HUES48 (cell line): ENCODE results near the gene MYBBP1A.
"Not testable (repeated sequence)": the region's sequence is repeated elsewhere in the genome, so short reads cannot be mapped to it uniquely, and the experiment has no call there.

Experiments
- H3K27ac ChIP-seq: one replicate; pipeline ENCODE4 v1.7.0; 2013; ENCODE audit warnings: low read depth, low read length, inconsistent platforms
- H3K27me3 ChIP-seq: 2 replicates; pipeline ENCODE4 v1.6.1; 2013; ENCODE audit warnings: mild to moderate bottlenecking, low read length; ENCODE audit not compliant: control insufficient read depth, insufficient read depth
- H3K36me3 ChIP-seq: 2 replicates; pipeline ENCODE4 v1.6.1; 2013; ENCODE audit warnings: low read length; ENCODE audit not compliant: control insufficient read depth, insufficient read depth
- H3K4me1 ChIP-seq: 2 replicates; pipeline ENCODE4 v1.6.1; 2013; ENCODE audit warnings: mild to moderate bottlenecking, low read length; ENCODE audit not compliant: control insufficient read depth, insufficient read depth
- H3K4me3 ChIP-seq: 2 replicates; pipeline ENCODE4 v1.5.1; 2013; ENCODE audit warnings: mild to moderate bottlenecking, low read depth, low read length
- H3K9ac ChIP-seq: 2 replicates; pipeline ENCODE4 v1.6.1; 2013; ENCODE audit warnings: mild to moderate bottlenecking, low read depth, low read length, moderate library complexity
- H3K9me3 ChIP-seq: 2 replicates; pipeline ENCODE4 v1.6.1; 2013; ENCODE audit warnings: low read length; ENCODE audit not compliant: control insufficient read depth, insufficient read depth

Gene MYBBP1A

DNA sequence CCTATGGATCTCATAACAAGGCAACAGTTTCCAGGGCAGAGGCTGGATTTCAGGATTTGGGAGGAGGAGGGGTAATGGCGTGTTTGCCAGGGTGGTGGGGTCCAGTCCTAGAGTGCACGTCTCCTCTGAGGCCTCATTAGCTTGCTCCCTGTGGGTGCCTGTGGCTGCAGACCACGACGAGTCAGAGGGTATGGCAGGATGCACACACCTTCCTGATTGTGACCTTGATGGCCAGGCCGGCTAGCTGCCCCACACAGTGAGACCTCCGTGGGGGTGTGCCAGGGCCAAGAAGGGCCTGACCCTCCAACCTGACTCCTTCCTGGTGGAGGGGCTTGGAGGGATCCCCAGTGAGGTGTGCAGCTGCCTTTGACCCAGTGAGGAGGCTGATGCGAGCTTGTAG lies 25.1 kb upstream of the MYBBP1A start:
- Histone ChIP-seq H3K27ac (no peak overlapping the region), H3K36me3 (no peaks in the 10 kb centered on the region), H3K4me3 (no peak overlapping the region), H3K9ac (no peak overlapping the region), H3K9me3 (no peaks in the 10 kb centered on the region), H3K27me3 (peaks cover 33% of the 10 kb centered on the region), H3K4me1 (peaks cover 29% of the 10 kb centered on the region)

DNA sequence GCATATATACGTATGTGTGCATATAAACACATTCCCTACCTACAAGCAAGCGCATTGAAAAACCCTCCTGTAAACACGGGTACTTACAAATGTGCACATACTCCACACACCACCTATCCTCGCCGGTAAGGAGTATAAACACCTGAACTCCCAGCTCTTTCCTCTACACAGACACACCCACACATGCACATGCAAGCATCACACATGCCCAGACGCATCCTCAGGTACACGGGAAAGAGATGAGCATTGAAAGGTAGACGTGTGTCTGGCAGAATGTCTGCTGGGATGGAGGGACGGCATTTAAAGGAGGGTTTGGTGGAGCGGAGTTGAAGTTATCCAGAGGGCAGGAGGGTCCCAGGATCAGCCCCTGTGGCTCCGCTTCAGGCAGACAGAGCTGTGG lies 24.5 kb upstream of the MYBBP1A start:
- H3K9ac ChIP-seq: no peak overlapping the region
- no peak overlapping the region for H3K27ac ChIP-seq
- H3K27me3 ChIP-seq: peaks cover 27% of the 10 kb centered on the region
- no peak overlapping the region for H3K4me3 ChIP-seq
- peaks cover 25% of the 10 kb centered on the region for H3K4me1 ChIP-seq
- no peaks in the 10 kb centered on the region for H3K9me3 ChIP-seq
- no peaks in the 10 kb centered on the region for H3K36me3 ChIP-seq

DNA sequence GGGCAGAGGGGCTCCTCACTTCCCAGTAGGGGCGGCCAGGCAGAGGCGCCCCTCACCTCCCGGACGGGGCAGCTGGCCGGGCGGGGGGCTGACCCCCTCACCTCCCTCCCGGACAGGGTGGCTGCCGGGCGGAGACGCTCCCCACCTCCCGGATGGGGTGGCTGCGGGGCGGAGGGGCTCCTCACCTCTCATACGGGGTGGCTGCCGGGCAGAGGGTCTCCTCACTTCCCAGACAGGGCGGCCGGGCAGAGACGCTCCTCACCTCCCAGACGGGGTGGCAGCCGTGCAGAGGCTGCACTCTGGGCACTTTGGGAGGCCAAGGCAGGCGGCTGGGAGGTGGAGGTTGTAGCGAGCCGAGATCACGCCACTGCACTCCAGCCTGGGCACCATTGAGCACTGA lies 23.2 kb upstream of the MYBBP1A start:
- Histone ChIP-seq H3K27me3 (peaks cover 13% of the 10 kb centered on the region), H3K4me1 (peaks cover 25% of the 10 kb centered on the region)
- not testable (repeated sequence) for H3K27ac ChIP-seq, H3K4me3 ChIP-seq, H3K36me3 ChIP-seq, H3K9ac ChIP-seq, H3K9me3 ChIP-seq

DNA sequence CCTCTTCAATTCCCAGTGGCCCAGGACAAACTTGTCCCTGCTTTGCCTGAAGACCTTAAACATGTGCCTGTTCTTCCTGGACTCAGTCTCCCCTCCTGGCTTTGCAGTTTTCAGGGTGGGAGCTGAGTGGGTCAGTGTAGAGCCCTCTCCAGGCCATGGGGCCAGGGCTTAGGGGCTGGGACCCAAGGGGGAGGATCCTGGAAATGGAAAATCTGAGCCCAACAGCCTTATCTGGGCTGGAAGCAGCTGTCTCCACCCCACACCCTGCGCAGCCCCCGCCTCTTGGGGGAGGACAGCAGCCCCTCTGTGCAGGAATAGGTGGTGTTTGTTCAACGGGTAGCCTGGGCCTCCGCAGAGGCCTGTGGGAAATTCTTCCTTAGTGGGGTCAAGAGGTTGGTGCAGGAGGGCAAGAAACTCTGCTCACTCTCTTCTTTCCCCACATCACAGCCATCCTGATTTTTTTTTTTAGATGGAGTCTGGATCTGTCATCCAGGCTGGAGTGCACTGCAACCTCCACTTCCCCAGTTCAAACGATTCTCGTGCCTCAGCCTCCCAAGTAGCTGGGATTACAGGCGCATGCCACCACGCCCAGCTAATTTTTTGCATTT lies 22.3 kb upstream of the MYBBP1A start:
- Histone ChIP-seq H3K36me3 (no peaks in the 10 kb centered on the region), H3K27ac (no peak overlapping the region), H3K4me1 (peaks cover 25% of the 10 kb centered on the region), H3K9me3 (no peaks in the 10 kb centered on the region), H3K4me3 (no peak overlapping the region), H3K9ac (no peak overlapping the region), H3K27me3 (peaks cover 5% of the 10 kb centered on the region)

DNA sequence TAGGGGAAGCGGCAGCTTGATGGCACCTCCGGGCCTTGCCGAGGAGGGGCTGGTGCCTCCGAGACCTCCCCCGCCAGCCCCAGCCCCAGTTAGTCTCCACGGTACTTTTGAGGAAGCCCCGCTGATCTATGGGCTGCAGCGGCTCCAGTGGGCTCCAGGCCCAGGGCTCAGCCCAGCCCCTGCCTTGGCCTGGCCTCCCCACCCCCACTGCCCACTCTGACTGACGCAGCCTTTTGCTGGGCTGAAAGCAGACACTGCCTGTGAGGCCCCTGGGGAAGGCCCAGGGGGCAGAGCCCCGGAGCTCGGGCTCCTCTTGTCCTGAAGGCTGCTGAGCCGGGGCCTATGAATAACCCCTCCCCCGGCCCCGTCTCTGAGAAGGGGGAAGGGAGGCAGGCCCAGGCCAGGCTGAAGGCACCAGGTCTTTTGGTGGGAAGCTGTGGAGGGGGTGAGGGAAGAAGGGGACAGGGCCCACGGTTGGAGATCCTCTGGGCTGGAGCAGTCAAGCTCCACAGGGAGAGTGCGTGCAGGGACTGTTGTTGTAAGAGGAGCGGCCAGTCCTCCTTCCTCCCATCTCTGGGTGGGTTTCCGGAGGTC lies 21.6 kb upstream of the MYBBP1A start:
- H3K4me1 ChIP-seq: peaks cover 21% of the 10 kb centered on the region
- no peaks in the 10 kb centered on the region for H3K36me3 ChIP-seq
- H3K9me3 ChIP-seq: no peaks in the 10 kb centered on the region
- H3K27ac ChIP-seq: no peak overlapping the region
- no peak overlapping the region for H3K9ac ChIP-seq
- no peaks in the 10 kb centered on the region for H3K27me3 ChIP-seq
- no peak overlapping the region for H3K4me3 ChIP-seq

DNA sequence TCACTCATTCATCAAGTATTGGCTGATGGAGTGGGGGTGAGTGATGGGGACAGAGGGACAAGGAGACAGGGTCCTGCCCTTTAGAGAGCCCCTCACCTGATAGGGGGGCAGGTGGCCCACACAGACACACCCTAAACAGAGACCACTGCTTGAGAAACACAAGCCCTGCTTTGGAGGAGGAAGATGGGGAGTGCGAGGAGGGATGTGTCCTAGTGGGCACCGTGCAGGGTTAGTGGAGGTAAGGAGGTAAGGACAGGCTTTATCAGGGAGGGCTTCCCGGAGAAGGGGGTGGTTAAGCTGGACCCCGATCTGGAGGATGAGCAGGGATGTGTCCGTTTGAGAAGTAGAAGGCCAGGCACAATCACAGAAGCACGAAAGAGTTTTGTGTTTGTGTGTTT lies 21.0 kb upstream of the MYBBP1A start:
- Histone ChIP-seq H3K27me3 (no peaks in the 10 kb centered on the region; the same call in 1 of the 2 replicates), H3K27ac (no peak overlapping the region), H3K36me3 (no peaks in the 10 kb centered on the region), H3K9me3 (no peaks in the 10 kb centered on the region), H3K4me3 (no peak overlapping the region), H3K4me1 (peaks cover 21% of the 10 kb centered on the region), H3K9ac (no peak overlapping the region)

DNA sequence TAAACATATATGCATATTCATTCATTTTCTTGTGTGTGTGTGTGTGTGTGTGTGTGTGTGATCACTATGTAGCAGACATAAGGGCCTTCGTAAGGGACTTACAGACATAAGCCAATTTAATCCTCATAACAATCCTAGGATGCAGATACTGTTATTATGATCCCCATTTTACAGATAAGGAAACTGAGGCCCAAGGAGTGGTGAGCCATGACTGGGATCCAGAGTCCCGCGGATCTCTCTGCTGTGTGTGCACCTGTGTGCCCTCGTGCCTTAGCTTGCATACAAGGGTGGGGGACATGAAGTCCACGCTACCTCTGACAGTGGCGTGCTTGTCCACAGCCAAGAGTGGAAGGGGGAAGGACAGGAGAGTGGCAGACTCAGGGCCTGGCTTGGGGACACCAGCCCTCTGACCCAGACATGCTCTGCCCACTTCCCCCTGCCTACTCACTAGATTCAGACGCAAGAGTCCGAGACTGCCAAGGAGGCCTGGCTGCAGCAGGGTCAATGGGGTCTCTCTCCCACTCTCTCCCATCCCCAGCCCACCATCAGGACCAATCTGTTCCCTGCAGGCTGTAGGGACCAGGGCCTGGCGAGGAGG lies 19.4 kb upstream of the MYBBP1A start:
- no peak overlapping the region for H3K4me3 ChIP-seq
- H3K4me1 ChIP-seq: peaks cover 21% of the 10 kb centered on the region
- no peaks in the 10 kb centered on the region for H3K36me3 ChIP-seq
- H3K9ac ChIP-seq: no peak overlapping the region
- H3K27ac ChIP-seq: no peak overlapping the region
- H3K27me3 ChIP-seq: no peaks in the 10 kb centered on the region; the same call in 1 of the 2 replicates
- H3K9me3 ChIP-seq: no peaks in the 10 kb centered on the region

DNA sequence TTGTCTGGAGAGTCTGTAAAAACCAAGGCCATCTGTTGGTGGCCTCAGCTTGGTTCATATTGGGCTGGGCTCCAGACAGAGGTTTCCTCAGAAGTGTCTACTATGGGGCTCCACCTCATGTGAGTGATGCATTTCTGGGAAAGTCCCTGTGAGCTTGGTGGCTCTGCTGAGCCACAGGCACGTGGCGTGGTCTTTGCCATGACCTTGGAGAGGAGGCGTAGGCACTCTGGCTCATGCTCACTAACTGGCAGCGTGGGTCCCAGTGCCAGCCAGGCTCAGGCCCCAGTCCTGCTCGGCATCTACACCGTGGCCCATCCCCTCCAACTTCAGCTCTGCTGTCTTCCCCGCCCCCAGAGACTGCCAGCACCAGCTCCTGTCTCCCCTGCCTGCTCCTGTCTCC lies 18.5 kb upstream of the MYBBP1A start:
- Histone ChIP-seq H3K27ac (no peak overlapping the region), H3K4me1 (peaks cover 22% of the 10 kb centered on the region), H3K27me3 (no peaks in the 10 kb centered on the region; the same call in 1 of the 2 replicates), H3K9ac (no peak overlapping the region), H3K36me3 (no peaks in the 10 kb centered on the region), H3K4me3 (no peak overlapping the region), H3K9me3 (no peaks in the 10 kb centered on the region)

DNA sequence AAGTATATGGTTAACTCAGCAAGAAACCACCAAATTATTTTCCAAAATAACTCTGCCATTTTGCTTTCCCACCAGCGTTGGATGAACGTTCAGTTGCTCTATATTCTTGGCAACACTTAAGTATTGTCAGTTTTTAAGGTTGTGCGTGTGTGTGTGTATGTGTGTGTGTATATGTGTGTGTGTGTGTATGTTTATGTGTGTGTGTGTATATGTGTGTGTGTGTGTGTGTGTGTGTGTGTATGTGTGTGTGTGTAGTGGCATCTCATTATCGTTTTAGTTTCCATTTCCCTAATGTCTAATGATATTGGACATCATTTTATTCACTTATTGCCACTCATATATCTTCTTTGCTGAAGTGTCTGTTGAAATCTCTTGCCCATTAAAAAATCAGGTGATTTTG lies 17.9 kb upstream of the MYBBP1A start:
- Histone ChIP-seq H3K9me3 (no peaks in the 10 kb centered on the region), H3K27ac (no peak overlapping the region), H3K4me1 (peaks cover 24% of the 10 kb centered on the region), H3K36me3 (no peaks in the 10 kb centered on the region), H3K9ac (no peak overlapping the region), H3K4me3 (no peak overlapping the region), H3K27me3 (no peaks in the 10 kb centered on the region; the same call in 1 of the 2 replicates)

DNA sequence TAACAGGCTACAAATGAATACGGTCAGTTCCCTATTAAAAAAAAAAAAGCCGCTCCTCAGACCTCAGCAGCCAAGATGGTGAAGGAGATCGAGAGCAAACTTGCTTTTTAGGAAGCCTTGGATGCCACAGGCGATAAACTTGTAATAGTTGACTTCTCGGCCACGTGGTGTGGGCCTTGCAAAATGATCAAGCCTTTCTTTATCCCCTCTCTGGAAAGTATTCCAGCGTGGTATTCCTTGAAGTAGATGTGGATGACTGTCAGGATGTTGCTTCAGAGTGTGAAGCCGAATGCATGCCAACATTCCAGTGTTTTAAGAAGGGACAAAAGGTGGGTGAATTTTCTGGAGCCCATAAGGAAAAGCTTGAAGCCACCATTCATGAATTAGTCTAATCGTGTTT lies 16.9 kb upstream of the MYBBP1A start:
- Histone ChIP-seq H3K9ac (no peak overlapping the region), H3K9me3 (no peaks in the 10 kb centered on the region), H3K4me1 (peaks cover 19% of the 10 kb centered on the region), H3K4me3 (no peak overlapping the region), H3K27me3 (no peaks in the 10 kb centered on the region; the same call in 1 of the 2 replicates), H3K36me3 (no peaks in the 10 kb centered on the region), H3K27ac (no peak overlapping the region)

DNA sequence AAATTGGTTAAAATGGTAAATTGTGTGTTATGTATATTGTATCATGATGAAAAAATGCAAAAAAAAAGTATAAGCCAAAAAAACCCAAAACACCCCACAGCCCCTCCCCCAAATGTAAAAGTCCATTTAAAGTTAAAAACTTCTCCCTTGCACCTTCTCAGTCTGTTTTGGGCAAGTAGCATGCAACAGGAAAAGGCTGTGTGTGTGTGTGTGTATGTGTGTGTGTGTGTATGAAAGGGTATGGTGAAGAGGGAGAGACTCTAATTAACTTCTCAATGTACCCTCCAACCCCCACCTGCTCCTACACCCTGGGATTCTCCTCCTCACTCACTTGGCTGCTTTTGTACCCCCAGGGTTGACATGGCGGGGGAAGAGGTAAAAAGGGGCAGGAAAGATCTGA lies 14.4 kb upstream of the MYBBP1A start:
- Histone ChIP-seq H3K36me3 (no peaks in the 10 kb centered on the region), H3K9ac (no peak overlapping the region), H3K27ac (no peak overlapping the region), H3K9me3 (no peaks in the 10 kb centered on the region), H3K4me3 (no peak overlapping the region), H3K4me1 (0 out of 2 replicates have a peak, but pooled peaks cover 3% of the 10 kb centered on the region), H3K27me3 (no peaks in the 10 kb centered on the region; the same call in 1 of the 2 replicates)
